BE2C (cell line): ENCODE results near the gene ADAMTS9.

Experiments used
- DNase-seq: peaks from one replicate; pipeline ENCODE4 v3.0.0-alpha.2; 2020
- H3K27me3 ChIP-seq: fragments of 250-450 bp; sonication (Bioruptor Pico); 2 replicates; pipeline ENCODE4 v1.5.1; 2020; ENCODE audit warnings: mild to moderate bottlenecking
- H3K36me3 ChIP-seq: fragments of 250-450 bp; sonication (Bioruptor Pico); 2 replicates; pipeline ENCODE4 v1.5.1; 2020; ENCODE audit warnings: mild to moderate bottlenecking
- H3K4me1 ChIP-seq: fragments of 250-450 bp; sonication (Bioruptor Pico); 2 replicates; pipeline ENCODE4 v1.5.1; 2020
- H3K4me3 ChIP-seq: 2 replicates; pipeline ENCODE4 v1.5.1; 2011; ENCODE audit warnings: low read depth, low read length
- H3K9me3 ChIP-seq: fragments of 250-450 bp; sonication (Bioruptor Pico); 2 replicates; pipeline ENCODE4 v1.5.1; 2020
- CTCF ChIP-seq: IDR thresholded peaks from 2 replicates; pipeline ENCODE4 v1.5.1; 2012; ENCODE audit warnings: mild to moderate bottlenecking, low read depth, low read length

Gene ADAMTS9

GRCh38 chr3:64475037-64475436 lies 212.8 kb downstream of the ADAMTS9 start:
- Histone ChIP-seq H3K4me1 (no peaks in the 10 kb centered on the region), H3K36me3 (no peaks in the 10 kb centered on the region), H3K9me3 (no peaks in the 10 kb centered on the region), H3K27me3 (no peaks in the 10 kb centered on the region), H3K4me3 (no peak overlapping the region)
- peak; percentile 35; the same call in 1 of the 2 replicates for TF ChIP-seq CTCF
- DNase-seq = no peak

GRCh38 chr3:64473466-64473865 lies 214.3 kb downstream of the ADAMTS9 start:
- Histone ChIP-seq H3K4me3 (no peak overlapping the region), H3K36me3 (no peaks in the 10 kb centered on the region), H3K27me3 (no peaks in the 10 kb centered on the region), H3K4me1 (no peaks in the 10 kb centered on the region), H3K9me3 (no peaks in the 10 kb centered on the region)
- TF ChIP-seq CTCF = no peak
- no peak for DNase-seq

GRCh38 chr3:64470436-64470835 lies 217.4 kb downstream of the ADAMTS9 start:
- Histone ChIP-seq H3K9me3 (no peaks in the 10 kb centered on the region), H3K4me3 (no peak overlapping the region), H3K27me3 (no peaks in the 10 kb centered on the region), H3K36me3 (no peaks in the 10 kb centered on the region), H3K4me1 (no peaks in the 10 kb centered on the region)
- no peak for TF ChIP-seq CTCF
- DNase-seq = no peak

GRCh38 chr3:64467255-64467944 lies 220.4 kb downstream of the ADAMTS9 start:
- H3K9me3 ChIP-seq = no peaks in the 10 kb centered on the region
- no peaks in the 10 kb centered on the region; the same call in 1 of the 2 replicates for H3K27me3 ChIP-seq
- TF ChIP-seq CTCF = no peak
- H3K4me1 ChIP-seq = no peaks in the 10 kb centered on the region
- no peaks in the 10 kb centered on the region for H3K36me3 ChIP-seq
- H3K4me3 ChIP-seq = no peak overlapping the region
- no peak for DNase-seq
